ENCODE data around the gene SLC6A16. TPM values are rescaled to one million over a fixed set of nuclear protein-coding genes. Genes with fewer than 3 reads are reported as not detected.
"Not testable (repeated sequence)": the region's sequence is repeated elsewhere in the genome, so short reads cannot be mapped to it uniquely, and the experiment has no call there.

Gene SLC6A16
- total RNA-seq, 1 donor: 0.09 TPM

- no peak overlapping the region for H3K4me3 ChIP-seq (ENCODE audit: low read depth, low read length)
- DNase-seq (ENCODE audit: low read depth): peak; percentile 46
- no peak for TF ChIP-seq CTCF (IDR thresholded peaks at IDR 0.05; ENCODE audit: insufficient read depth, low read length)
Observed at GRCh38 chr19:49331616-49332055, 6.6 kb upstream of the SLC6A16 start.

- DNase-seq (ENCODE audit: low read depth); H3K4me3 ChIP-seq (ENCODE audit: low read depth, low read length): not testable (repeated sequence)
Observed at GRCh38 chr19:49331187-49331586, 6.2 kb upstream of the SLC6A16 start.

- no peak overlapping the region for H3K4me3 ChIP-seq (ENCODE audit: low read depth, low read length)
- TF ChIP-seq CTCF (IDR thresholded peaks at IDR 0.05; ENCODE audit: insufficient read depth, low read length): no peak
- no peak for DNase-seq (ENCODE audit: low read depth)
Observed at GRCh38 chr19:49328741-49329140, 3.8 kb upstream of the SLC6A16 start.

GRCh38 chr19:49327878-49328544 lies 3.0 kb upstream of the SLC6A16 start:
- peak; percentile 24 for DNase-seq (ENCODE audit: low read depth)
- H3K4me3 ChIP-seq (ENCODE audit: low read depth, low read length): no peak overlapping the region
- TF ChIP-seq CTCF (IDR thresholded peaks at IDR 0.05; ENCODE audit: insufficient read depth, low read length): peak; percentile 67

GRCh38 chr19:49326165-49326704 lies 1.2 kb upstream of the SLC6A16 start:
- no peak for TF ChIP-seq CTCF (IDR thresholded peaks at IDR 0.05; ENCODE audit: insufficient read depth, low read length)
- no peak overlapping the region for H3K4me3 ChIP-seq (ENCODE audit: low read depth, low read length)
- DNase-seq (ENCODE audit: low read depth): no peak

GRCh38 chr19:49325756-49326155 lies 765 bp upstream of the SLC6A16 start:
- H3K4me3 ChIP-seq (ENCODE audit: low read depth, low read length); DNase-seq (ENCODE audit: low read depth): not testable (repeated sequence)

GRCh38 chr19:49318296-49318695 lies 6.7 kb downstream of the SLC6A16 start:
- H3K4me3 ChIP-seq (ENCODE audit: low read depth, low read length): no peak overlapping the region
- DNase-seq (ENCODE audit: low read depth): no peak
- TF ChIP-seq CTCF (IDR thresholded peaks at IDR 0.05; ENCODE audit: insufficient read depth, low read length): no peak

GRCh38 chr19:49316284-49316683 lies 8.7 kb downstream of the SLC6A16 start:
- no peak overlapping the region for H3K4me3 ChIP-seq (ENCODE audit: low read depth, low read length)
- peak; percentile 8 for DNase-seq (ENCODE audit: low read depth)
- TF ChIP-seq CTCF (IDR thresholded peaks at IDR 0.05; ENCODE audit: insufficient read depth, low read length): no peak
